WERI-Rb-1 (cell line): ENCODE results near the gene NIPAL4.
A peak's percentile ranks its signal among the peaks of the same experiment; 100 is the strongest.

ENCODE experiments used
- DNase-seq: peaks from one replicate; pipeline ENCODE4 v3.0.0-alpha.2; 2020
- H3K27ac ChIP-seq: fragments of 250-450 bp; sonication (Bioruptor Pico); 2 replicates; pipeline ENCODE4 v1.5.1; 2020; ENCODE audit warnings: mild to moderate bottlenecking, moderate library complexity
- H3K27me3 ChIP-seq: fragments of 250-450 bp; sonication (Bioruptor Pico); 2 replicates; pipeline ENCODE4 v1.5.1; 2021; ENCODE audit warnings: mild to moderate bottlenecking, low read depth, moderate library complexity; ENCODE audit not compliant: insufficient read depth, severe bottlenecking
- H3K36me3 ChIP-seq: fragments of 250-450 bp; sonication (Bioruptor Pico); 2 replicates; pipeline ENCODE4 v1.5.1; 2020; ENCODE audit warnings: mild to moderate bottlenecking, moderate library complexity
- H3K4me3 ChIP-seq: 2 replicates; pipeline ENCODE4 v1.5.1; 2011; ENCODE audit warnings: low read depth, mild to moderate bottlenecking, control low read depth, low read length
- H3K9me3 ChIP-seq: fragments of 250-450 bp; sonication (Bioruptor Pico); 2 replicates; pipeline ENCODE4 v1.5.1; 2021; ENCODE audit warnings: mild to moderate bottlenecking, moderate library complexity; ENCODE audit not compliant: severe bottlenecking
- TF ChIP-seq, protein P1 (sequence below): IDR thresholded peaks from 2 replicates; pipeline ENCODE4 v1.5.1; 2011; ENCODE audit warnings: low read depth, mild to moderate bottlenecking, control low read depth, inconsistent platforms, low read length

NIPAL4 gene

DNA sequence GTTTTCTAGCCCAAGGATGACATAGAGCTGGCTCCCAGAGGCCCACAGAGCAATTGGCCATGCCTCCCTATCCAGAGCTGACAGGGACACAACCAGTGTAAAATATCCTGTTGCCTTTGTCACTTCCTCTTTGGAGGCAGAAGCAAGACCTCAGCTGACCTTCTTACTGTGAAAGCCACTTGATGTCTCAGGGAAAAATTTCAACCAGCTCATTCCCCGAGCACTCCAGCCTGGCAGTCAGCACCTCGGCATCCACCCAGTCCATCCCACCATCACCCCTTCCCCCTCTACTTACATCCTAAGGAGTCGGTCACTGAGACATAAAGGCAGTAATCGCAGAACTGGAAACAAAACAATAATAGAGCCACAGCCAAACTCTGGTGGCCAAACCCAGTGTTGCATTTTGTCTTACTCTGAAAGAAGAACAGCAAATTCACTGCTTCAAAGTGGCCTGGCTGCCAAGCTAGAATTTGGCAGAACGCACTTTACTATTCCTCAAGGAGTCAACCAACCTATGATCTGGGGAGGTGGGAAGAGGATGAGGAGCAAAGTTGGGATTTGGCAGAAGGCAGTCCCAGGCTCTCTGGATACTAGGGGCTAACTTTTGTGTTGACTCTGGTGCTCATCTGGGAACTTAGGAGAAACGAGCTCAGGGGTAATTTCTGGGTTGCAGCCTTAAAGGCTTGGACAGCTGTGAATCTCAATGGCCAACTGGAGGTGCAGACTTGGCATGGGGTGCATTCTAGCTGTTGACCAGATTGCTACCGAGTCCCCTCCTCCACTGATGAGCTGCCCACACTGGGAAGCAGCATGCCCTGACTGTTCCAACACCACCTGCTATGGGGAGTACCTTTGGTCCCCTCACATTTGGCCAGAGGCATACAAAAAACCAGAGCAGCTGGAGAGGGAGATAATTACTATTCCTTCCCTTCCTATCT, 13.6 kb downstream of the NIPAL4 start:
- TF ChIP-seq, protein P1, sequence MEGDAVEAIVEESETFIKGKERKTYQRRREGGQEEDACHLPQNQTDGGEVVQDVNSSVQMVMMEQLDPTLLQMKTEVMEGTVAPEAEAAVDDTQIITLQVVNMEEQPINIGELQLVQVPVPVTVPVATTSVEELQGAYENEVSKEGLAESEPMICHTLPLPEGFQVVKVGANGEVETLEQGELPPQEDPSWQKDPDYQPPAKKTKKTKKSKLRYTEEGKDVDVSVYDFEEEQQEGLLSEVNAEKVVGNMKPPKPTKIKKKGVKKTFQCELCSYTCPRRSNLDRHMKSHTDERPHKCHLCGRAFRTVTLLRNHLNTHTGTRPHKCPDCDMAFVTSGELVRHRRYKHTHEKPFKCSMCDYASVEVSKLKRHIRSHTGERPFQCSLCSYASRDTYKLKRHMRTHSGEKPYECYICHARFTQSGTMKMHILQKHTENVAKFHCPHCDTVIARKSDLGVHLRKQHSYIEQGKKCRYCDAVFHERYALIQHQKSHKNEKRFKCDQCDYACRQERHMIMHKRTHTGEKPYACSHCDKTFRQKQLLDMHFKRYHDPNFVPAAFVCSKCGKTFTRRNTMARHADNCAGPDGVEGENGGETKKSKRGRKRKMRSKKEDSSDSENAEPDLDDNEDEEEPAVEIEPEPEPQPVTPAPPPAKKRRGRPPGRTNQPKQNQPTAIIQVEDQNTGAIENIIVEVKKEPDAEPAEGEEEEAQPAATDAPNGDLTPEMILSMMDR: no peak
- H3K9me3 ChIP-seq: no peaks in the 10 kb centered on the region
- no peaks in the 10 kb centered on the region for H3K36me3 ChIP-seq
- H3K27me3 ChIP-seq: no peaks in the 10 kb centered on the region
- DNase-seq: no peak
- no peak overlapping the region for H3K4me3 ChIP-seq
- no peak overlapping the region for H3K27ac ChIP-seq

DNA sequence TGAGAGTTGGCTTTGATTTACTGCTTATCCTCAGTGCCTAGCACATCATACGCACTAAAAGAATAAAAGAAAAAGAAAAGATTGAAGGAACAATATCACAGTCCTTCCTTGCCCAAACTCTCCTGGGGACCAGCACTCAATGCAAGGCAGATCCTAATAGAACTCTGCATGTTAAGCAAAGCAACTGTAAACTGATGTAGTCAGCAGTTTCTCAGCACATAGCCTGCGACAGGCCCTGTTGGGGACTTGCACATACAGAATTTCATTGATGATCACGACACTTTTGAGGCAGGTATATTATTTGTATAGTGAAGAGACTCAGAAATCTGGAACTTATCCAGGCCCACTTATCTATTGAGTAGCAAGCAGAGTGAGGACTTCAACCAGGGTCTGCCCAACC, 15.4 kb downstream of the NIPAL4 start:
- TF ChIP-seq, protein P1: no peak
- H3K27me3 ChIP-seq: no peaks in the 10 kb centered on the region
- no peaks in the 10 kb centered on the region for H3K36me3 ChIP-seq
- no peaks in the 10 kb centered on the region for H3K9me3 ChIP-seq
- H3K4me3 ChIP-seq: no peak overlapping the region
- no peak overlapping the region for H3K27ac ChIP-seq
- no peak for DNase-seq

DNA sequence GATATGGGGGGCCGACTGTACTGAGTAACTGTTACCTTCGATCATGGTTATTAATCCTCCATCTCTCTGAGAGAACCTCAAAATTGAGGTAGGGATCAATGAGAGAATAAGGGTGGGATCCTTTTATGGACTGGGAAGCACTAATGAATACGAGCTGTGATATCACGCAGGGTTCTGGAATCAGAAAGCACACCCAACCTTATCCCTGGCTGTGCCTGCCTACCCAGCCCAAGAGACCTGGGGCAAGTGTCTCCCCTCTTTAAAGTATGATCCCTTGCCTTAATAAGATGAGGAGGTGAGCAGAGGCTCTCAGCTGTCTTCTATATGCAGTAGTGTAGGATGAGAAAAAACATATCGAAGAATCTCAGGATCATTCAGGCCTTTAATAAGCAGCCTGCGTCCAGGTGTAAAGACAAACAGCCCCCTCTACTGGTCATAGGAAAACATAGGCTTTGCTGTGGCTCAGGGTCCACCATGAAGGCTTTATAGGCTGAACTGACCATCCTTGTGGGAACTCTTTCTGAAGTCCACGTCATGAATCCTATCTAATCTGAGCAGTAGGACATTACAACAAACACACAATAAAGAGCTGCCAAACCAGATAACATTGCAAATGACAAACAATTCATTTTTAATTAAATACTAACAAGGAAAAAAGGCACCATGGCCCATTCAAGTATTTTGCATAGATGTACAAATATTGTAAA, 16.8 kb downstream of the NIPAL4 start:
- DNase-seq: peak; percentile 61
- TF ChIP-seq, protein P1: peak; percentile 71
- H3K4me3 ChIP-seq: no peak overlapping the region
- no peaks in the 10 kb centered on the region for H3K27me3 ChIP-seq
- H3K9me3 ChIP-seq: no peaks in the 10 kb centered on the region
- no peaks in the 10 kb centered on the region; the same call in 1 of the 2 replicates for H3K36me3 ChIP-seq
- H3K27ac ChIP-seq: no peak overlapping the region

DNA sequence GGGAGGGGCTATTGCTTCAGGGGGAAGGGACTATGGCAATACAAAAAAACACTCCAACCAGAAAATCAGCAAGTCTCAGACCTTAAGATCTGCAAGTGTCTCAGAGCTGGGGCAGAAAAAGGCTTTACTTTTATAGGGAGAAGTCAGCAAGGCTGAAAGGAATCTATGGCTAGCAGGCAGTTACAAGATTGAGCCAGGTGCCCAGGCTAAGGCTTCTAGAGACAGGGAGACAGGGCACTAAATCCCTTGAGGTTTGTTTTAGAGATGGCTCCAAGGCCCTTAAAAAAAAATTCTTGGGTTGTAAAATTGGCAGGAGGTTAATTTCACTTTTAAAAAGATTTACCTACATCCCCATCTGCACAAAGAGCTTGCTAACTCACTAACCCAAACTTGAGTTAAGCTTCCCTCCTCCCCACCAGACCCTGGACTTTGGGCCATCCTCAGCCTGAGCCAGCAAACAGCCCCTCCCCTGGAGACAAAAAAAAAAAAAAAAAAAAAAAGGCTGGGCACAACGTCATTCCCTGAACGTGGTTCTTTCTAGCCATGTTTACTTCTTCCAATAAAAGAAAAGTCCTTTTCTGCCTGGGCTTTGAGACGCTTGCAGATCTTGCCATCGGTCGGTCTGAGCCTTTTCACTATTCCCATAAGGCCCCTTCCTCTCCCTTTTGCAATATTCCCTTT, 17.9 kb downstream of the NIPAL4 start:
- no peaks in the 10 kb centered on the region; the same call in none of the 2 replicates for H3K36me3 ChIP-seq
- H3K4me3 ChIP-seq: no peak overlapping the region
- no peak overlapping the region for H3K27ac ChIP-seq
- DNase-seq: no peak
- H3K9me3 ChIP-seq: no peaks in the 10 kb centered on the region
- no peaks in the 10 kb centered on the region for H3K27me3 ChIP-seq
- TF ChIP-seq, protein P1: no peak

DNA sequence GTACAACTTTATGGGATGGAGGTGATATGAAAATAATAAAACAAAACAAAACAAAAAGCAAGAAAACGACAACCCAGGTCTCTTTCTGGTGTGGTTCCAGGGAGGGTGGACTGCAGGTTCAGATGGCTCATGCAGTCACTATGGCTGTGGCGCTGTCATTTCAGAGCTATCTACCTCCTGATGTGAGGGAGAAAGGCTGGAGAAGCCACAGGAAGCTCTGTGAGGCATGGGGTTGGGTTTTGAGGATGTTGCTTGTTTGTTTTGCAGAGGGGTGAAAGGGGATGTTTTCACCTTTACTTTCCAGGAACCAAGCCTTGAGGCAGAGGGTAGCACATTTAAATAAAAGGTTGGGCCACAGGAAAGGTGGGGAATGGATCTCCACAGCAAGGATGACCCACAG, 18.7 kb downstream of the NIPAL4 start:
- no peaks in the 10 kb centered on the region for H3K27me3 ChIP-seq

More for the DNA sequence above, 18.7 kb downstream of the NIPAL4 start:
- TF ChIP-seq, protein P1: no peak
- no peak for DNase-seq
- Histone ChIP-seq H3K9me3 (no peaks in the 10 kb centered on the region), H3K36me3 (no peaks in the 10 kb centered on the region; the same call in none of the 2 replicates), H3K27ac (no peak overlapping the region), H3K4me3 (no peak overlapping the region)
